ENCODE results near the gene SLC30A4.

SLC30A4 gene

GRCh38 chr15:45429941-45430792 is 92.4 kb downstream of the SLC30A4 start:
- peak; percentile 74 for DNase-seq (ENCODE audit: low spot score)
- ChIA-PET POLR2A (ENCODE audit: low non-redundant PET) (no interaction called here), CTCF (interaction anchor here (0.6 to 4.8 kb wide), 16 partner anchors 10 to 1856 kb away, joined by 3 to 72 read pairs (median 3); a partner anchor contains a TSS)

More at GRCh38 chr15:45429941-45430792, 92.4 kb downstream of the SLC30A4 start:
- H3K27ac ChIP-seq = no peak overlapping the region
- peak; percentile 100 for TF ChIP-seq CTCF (conservative IDR thresholded peaks at IDR 0.05; ENCODE audit: low read depth)
